GM21529 (cell line): ENCODE measurements around the gene PPID.
"Not testable (repeated sequence)": the region's sequence is repeated elsewhere in the genome, so short reads cannot be mapped to it uniquely, and the experiment has no call there.

Experiments used
- ATAC-seq: cut with Tn5 transposase; IDR thresholded peaks from one replicate; pipeline ENCODE4 v1.9.1; 2021; ENCODE audit not compliant: unreplicated experiment

Gene PPID

DNA sequence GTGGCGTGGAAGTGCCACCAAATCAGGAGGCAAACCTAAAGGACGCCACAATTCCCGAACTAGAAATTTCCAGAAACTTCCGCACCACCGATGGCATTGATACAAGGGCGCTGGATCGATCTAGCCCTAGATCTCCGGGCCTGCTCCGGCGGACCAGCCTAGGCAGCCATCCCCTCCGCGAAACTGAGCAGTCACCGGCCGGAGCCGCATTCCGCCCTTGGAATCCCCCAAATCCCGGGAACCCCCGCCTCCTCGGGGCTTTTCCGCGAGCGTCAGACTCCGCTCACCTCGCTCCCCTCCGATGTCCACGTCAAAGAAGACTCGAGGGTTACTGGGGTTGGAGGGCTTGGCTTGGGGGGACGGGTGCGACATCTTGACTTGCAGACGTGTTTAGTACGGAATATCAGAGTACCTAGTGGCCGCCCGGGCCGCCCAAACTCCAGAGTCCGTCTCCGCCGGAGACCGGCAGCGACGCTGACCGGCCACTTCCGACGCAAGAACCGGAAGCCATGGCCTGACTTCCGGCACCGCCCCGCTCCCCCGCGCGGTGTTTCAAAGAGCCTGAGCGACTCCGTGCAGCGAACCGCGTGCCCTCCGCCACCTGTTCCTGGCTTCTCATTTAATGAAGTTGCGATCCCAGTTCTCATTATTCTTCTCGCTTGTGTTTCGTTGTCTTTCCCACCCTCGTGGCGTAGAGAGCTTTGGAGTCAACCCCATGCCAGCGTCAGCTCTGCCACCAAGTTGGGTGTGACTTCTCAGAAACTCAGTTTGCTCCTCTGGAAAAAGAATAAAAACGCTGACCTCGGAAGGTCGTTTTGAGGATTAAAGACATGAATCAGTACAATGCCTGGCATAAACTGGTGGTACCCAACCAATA lies at the start of gene PPID:
PPID (minus strand) TSS at position 480 of the 877 bp plus-strand sequence; CDS start at position 372, 108 bp downstream.
- peak; percentile 98 for ATAC-seq

DNA sequence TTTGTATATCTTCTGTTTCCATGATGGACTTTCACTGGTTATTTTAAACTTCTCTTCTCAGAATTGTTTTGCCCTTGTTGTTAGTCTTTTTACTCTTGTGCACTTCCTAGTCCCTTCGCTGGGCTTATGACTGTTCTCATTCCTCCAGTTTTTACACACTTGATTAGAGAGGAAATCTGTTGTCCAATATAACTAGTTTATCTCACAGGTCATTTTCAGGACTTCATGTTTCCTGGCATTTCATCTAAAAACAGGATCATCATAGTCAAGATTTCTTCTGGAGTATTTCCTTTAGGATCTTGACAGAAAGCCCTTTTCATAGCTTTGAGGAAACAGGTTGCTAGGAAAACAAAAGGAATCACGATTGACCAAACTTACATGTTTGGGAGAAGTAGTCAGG lies 48.6 kb upstream of the PPID start:
- ATAC-seq, result no peak

DNA sequence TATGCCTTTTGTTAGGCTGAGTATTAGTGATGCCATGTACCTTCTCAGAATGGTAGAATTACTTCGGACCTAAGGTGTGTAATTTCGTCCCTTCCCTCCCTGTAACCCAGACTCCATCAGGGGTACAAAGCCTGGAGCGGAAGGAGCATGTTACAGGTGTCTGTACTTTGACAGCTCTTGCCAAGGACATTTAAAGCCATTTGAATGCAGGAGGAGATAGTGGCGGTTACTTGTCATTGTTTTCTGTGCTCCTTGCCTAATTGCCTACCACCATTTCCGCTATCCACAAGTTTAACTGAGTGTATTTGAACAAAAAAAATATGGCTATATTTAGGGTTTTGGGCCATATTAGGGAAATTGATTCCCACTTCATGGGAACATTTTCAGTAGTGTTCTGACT lies 47.5 kb upstream of the PPID start:
- ATAC-seq, result no peak

DNA sequence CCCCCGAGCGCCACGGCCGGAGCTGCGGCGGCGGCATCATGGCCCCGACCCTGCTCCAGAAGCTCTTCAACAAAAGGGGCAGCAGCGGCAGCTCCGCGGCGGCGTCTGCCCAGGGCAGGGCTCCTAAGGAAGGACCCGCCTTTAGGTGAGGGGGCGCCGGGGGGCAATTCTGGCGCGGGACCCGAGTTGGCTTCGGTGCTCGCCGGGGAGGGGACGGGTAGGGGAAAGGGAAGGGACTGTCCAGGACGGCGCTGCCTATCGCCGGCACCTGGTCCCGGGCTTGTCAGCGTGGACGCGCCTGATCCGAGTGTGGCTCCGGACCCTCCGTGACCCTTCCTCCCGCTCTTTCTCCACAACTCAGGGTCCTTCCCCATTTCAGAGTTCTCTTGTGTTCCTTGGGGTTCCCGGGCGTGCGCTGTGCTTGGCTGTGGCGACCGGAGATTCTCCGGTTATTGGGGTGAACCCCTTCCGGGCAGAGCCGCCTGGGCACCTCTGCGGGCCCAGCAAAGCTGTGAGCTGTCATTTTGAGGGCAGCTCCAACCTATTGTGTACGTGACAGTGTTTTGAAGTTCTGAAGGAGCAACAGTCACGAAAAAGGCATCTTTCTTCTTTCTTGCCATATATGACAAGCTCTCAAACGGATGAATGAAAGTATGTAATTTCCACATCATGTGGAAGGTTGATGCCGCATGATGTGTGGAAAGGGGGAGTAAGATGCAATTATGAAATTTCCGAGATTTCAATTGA lies 46.2 kb upstream of the PPID start:
- peak; percentile 32 for ATAC-seq

DNA sequence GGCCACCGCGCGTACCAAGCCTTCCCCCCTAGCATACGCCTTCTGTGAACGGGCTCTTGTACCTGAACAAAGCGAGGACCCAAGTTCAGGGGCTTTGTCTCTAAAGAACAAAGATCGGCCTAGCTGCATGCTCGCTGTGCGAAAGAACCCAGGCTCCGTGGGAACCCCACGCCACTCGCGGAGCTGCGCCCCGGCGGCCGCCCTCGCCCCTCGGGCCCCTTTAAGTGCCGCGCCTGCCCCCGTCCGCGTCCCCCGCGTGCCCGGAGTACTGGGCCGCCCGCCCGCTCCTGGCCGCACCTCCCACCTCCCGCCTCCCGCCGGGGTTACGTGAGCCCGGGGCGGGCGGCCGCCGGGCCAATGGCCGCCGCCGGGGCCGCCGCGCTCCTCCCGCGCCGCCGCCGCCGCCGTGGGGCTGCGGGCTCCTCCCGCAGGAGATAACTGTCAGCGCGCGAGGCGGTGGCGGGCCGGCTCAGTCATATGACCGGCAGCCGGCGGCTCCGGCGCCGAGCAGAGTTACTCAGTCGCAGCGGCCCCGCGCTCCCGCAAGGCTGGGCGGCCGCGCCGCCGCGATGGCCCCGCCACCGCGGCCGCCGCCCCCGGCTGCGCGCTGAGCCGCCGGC lies 45.5 kb upstream of the PPID start, which contains the start of gene FNIP2:
FNIP2 (plus strand) TSS at position 472 of the 620 bp plus-strand sequence. CDS start 187 bp downstream, outside the sequence.
- ATAC-seq, result peak; percentile 86

DNA sequence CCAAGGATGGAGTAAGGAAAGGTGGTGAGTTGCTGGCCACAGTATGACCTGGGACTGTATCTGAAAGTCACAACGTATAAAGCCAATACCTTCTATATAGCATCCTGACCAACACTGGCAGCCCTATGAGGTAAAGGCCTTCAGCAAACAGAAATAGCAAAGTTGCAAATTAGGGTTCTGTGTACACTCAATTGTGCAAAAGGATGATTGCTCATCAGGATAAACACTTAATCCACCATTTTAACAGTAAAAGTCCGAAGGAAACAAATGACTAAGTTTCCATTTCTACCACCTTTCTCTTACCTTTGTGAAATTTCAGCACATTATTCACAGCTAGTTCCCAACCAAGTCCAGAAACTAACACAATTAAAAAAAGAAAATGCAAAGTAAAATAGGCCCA lies 44.3 kb upstream of the PPID start:
- ATAC-seq, result no peak

DNA sequence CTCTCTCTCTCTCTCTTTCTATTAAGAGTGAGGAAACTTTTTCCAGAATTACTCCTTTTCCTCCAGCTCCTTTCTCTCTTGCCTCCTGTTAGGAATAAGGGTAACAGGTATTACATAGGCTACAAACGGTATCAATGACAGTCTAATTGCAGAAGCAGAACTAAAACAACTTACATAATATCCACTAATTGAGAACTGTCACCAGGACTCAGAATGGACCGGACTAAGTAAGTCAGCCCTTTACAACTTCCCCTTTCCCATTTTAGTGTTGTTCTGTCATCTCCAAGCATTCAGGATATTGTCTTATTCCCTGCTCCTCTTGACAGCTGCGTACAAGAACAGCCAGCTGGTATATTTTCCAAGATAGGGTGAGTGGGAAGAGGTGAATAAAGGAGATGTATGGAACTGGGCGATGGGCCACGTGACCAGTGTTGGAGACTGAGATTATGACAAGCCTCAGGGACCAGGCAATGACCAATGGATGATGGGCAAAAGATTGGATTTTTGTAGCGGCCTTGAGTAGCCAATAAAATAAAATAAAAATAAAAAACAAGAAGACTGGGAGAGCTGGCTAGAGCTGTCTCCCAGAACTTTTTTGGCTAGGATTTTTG lies 43.3 kb upstream of the PPID start:
- ATAC-seq, result no peak

DNA sequence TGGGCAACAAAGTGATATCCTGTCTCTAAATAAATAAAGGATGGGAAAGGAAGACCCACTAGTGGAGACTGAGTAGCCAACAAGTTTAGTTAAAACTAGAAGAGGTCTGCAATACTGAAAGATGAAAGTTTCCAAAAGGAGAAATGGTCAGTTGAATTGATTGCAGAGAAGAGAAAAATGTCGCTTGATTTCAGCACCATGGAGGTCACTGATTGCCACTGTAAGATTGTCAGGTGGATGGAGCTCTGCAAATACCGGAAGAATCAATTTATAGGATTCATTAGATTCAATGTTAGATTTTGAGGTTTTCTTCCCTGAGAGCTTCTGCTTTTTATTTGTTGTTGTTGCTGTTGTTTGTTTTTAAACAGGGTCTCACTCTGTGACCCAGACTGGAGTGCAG lies 40.3 kb upstream of the PPID start:
- no peak for ATAC-seq

DNA sequence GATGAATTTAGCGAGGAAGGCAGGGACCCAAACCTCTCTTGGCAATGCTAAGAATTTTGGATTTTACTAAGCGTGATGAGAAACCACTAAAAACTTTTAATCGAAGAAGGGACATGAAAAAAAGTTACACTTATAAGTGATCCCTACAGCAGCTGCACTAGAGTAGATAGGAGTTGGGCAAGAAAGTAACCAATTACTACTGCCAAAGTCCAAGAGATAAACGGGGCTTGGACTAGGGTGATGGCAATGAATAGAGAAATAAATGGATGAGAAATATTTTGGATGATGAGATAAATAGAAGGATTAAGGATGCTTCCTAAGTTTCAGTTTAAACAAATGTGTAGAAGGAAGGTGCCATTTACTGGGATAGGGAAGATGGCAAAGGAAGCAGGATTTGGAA lies 39.4 kb upstream of the PPID start:
- no peak for ATAC-seq

DNA sequence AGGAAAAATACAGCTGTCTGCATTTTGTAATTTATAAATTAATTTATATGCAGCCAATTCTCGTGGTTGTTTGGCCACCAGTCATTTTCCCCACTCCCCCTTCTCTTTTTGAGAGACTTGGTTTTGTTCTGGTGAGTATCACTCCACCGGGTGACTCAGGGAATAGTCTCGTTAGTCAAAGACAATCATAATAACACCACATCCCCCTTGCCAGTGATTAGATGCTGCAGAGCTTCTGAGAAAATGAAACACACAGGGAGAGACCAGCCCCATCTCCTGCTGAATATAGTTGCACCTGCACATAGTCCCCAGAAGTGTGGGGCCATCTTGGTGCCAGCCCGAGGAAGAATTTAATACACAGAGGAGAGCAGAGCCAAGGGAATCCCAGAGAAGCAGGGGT lies 37.7 kb upstream of the PPID start:
- no peak for ATAC-seq

DNA sequence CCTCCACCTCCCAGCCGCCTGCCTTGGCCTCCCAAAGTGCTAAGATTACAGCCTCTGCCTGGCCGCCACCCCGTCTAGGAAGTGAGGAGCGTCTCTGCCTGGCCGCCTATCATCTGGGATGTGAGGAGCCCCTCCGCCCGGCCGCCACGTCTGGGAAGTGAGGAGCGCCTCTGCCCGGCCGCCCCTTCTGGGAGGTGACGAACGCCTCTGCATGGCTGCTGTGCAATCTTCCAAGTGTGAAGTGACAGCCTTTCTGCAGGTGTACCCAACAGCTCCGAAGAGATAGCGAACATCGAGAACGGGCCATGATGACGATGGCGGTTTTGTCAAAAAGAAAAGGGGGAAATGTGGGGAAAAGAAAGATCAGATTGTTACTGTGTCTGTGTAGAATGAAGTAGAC lies 36.3 kb upstream of the PPID start:
- not testable (repeated sequence) for ATAC-seq

DNA sequence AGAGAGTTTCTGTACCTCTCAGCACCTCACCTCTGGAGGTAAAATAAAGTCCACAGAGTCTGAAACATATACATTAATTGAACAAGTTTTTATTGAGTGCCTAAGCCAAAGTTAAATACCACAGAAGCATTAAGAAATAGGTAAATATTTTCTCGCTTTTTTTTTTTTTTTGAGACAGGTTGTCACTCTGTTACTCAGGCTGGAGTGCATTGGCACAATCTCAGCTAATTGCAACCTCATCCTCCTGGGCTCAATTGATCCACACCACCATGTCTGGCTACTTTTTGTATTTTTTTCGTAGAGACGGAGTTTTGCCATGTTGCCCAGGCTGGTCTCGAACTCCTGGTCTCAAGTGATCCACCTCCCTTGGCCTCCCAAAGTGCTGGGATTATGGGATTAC lies 35.5 kb upstream of the PPID start:
- no peak for ATAC-seq

DNA sequence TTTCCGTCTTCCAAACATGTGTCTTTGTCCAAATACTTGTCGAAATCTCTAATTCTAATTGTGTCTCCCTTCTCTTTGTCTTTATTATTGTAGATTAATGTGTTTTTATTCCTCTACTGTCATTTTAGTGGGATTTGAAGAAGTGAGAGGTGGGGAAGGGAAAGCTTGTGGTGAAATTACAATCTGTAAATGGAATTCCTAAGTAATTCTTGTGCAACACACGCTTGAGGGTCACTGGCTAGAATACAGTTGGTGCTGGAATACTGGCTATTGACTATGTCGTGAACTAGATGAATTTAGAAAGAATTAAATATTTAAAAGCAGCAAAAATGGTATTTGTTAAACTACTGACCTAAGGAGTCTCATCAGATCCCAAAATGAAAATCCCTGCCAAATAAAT lies 34.9 kb upstream of the PPID start:
- ATAC-seq, result no peak

DNA sequence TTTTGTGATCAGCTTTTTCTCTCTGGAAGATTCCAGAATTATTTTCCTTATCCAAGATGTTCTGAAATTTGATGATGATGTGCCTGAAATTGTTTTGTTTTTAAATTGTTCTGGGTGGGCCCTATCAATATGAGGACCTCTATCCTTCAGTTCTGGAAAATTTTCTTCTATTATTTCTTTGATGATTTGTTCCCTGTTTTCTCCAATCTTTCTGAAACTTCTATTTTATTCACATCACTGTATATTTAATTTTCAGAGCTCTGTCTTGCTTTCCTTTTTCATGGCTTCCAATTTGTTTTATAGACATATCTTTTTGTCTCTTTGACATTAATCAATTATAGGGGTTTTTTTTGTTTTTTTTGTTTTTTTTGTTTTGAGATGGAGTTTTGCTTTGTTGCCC lies 33.4 kb upstream of the PPID start:
- no peak for ATAC-seq

DNA sequence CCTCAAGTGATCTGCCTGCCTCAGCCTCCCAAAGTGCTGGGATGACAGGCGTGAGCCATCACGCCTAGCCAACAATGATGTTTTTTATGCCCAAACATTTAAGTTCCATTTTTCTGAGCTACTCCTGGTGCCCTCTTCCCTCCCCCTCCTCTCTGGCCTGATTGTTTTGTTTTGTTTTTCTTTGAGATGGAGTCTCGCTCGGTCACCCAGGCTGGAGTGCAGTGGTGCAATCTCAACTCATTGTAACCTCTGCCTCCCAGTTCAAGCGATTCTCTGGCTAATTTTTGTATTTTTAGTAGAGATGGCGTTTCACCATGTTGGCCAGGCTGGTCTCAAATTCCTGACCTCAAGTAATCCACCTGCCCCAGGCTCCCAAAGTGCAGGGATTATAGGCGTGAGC lies 32.6 kb upstream of the PPID start:
- not testable (repeated sequence) for ATAC-seq

DNA sequence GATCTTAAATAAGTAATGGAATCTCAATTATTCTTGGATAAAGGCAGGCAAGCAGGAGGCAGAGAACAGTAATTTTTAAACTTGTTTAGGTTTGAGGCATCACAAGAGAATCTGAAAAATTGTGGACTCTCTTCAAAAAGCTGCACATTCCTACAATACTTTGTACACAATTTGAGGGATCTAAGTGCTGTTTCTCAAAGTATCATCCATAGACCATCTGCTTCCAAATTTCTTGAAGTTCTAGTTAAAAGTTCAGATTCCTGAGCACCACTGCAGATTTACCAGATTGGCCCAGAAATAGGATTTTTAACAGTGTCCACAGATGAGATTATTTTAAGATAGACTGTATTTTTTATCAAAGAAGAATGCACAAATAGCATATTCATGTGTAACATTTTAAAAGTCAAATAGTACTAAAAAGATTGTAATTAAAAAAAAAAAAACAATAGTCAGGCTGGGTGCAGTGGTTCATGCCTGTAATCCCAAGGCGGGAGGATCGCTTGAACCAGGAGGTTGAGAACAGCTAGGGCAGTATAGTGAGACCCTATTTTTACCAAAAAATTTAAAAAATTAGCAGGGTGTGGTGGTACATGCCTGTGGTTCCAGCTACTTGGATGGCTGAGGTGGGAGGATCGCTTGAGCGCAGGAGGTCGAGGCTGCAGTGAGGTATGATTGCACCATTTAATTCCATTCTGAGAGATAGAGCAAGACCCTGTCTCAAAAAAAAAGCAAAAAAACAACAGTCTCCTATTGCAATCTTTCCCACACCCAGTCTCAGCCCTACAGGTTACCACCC lies 31.4 kb upstream of the PPID start:
- no peak for ATAC-seq

DNA sequence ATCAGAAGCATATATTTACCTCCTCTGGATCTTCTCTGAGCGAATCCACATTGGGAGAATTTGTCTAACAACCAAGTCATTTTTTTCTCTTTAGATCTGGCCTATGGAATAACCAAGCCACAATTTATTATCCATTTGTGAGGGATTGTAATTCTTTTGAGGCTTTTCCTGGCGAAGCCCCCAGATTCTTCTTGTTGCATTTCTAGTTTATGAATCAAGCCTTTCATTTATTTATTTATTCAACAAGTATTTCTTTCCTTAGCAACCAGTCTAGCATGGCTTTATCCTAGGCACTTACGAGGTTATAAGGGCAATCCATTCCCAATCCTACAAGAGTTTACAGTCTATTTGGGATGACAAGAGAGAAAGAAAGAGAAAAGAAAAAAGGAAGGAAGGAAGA lies 27.2 kb upstream of the PPID start:
- no peak for ATAC-seq

DNA sequence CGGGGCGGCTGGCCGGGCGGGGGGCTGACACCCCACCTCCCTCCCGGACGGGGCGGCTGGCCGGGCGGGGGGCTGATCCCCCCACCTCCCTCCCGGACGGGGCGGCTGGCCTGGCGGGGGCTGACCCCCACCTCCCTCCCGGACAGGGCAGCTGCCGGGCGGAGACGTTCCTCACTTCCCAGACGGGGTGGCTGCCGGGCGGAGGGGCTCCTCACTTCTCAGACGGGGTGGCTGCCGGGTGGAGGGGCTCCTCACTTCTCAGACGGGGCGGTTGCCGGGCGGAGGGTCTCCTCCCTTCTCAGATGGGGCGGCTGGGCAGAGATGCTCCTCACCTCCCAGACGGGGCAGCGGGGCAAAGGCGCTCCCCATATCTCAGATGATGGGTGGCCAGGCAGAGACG lies 23.3 kb upstream of the PPID start:
- ATAC-seq, result not testable (repeated sequence)

DNA sequence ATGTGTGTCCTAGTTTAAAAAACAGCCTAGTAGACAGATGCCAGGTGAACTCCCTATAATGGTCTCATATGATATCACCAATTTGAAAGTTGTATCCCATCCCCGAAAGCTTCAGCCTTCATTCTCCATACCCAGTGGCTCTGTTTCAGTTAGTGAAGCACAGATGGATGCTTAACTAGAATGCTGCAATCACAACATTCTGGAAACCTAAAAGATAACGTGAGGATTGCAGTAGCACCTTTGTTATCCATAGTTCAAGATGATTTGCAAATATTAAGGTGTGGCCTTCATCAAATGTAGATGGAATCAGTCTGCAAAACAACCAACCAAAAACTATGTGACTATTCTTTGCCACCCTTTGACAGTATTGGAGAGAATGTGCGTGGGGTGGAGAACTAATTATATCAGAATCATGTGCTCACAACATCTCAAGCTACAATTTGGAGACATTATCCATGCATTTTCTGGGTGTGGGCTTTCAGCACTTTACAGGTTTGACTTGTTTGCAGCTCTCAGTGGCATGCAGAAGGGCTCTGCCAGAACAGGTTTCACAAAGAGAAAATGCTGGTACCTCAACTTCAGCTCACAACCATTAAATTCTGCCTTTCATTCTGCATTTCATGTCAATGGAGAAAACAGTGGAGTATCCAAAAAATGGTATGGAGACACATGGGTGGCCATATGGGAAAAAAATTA lies 18.3 kb upstream of the PPID start:
- no peak for ATAC-seq

DNA sequence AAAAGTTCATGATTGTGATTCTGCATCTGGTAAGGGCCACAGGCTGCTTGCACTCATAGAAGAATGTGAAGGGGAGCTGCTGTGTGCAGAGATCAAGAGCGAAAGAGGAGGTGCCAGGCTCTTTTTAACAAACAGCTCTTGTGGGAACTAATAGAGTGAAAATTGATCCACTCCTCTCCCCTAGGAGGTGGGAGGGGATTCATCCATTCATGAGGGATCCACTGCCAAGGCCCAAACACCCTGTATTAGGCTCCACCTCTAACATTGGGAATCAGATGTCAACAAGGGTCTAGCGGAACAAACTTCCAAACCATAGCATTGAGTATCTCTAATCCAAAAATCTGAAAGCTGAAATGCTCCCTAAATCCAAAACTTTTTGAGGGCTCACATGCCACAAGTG lies 16.4 kb upstream of the PPID start:
- ATAC-seq, result no peak
